ENCODE results near the gene APOBEC3G. TPM values are rescaled to one million over a fixed set of nuclear protein-coding genes. Genes with fewer than 3 reads are reported as not detected.

The APOBEC3G gene
- total and polyA plus RNA-seq, 2 of the 4 experiments (the other 2 are of a cell fraction): 5.3 to 7.0 TPM

- Histone ChIP-seq H3K36me3 (ENCODE audit: control insufficient read depth, insufficient read depth, low read length) (no peaks in the 10 kb centered on the region), H4K91ac (ENCODE audit: insufficient read depth, low read depth, low read length) (no peak overlapping the region), H3K23ac (ENCODE audit: low read depth, low read length) (no peak overlapping the region), H3K27me3 (ENCODE audit: control insufficient read depth, insufficient read depth, low read length) (no peaks in the 10 kb centered on the region), H3K9me3 (ENCODE audit: control insufficient read depth, insufficient read depth, low read length) (no peaks in the 10 kb centered on the region), H2BK120ac (ENCODE audit: low read depth, low read length) (no peak overlapping the region), H3K4me1 (ENCODE audit: control insufficient read depth, insufficient read depth, low read length) (peaks cover 2% of the 10 kb centered on the region), H3K18ac (ENCODE audit: low read depth, low read length) (no peak overlapping the region), H2BK20ac (ENCODE audit: low read depth, low read length) (no peak overlapping the region), H4K8ac (ENCODE audit: low read depth in 2 of 2, low read length in 2 of 2) (no peak overlapping the region), H3K9ac (ENCODE audit: low read depth, low read length) (no peak overlapping the region), H4K5ac (ENCODE audit: low read depth, low read length) (no peak overlapping the region), H3K79me1 (ENCODE audit: low read depth in 1 of 2, low read length in 2 of 2) (no peaks in the 10 kb centered on the region), H3K9me1 (ENCODE audit: insufficient read depth, low read length) (peaks cover 4% of the 10 kb centered on the region; the same call in 1 of the 2 replicates), H3K4me3 (ENCODE audit: insufficient read depth, low read depth, low read length) (no peak overlapping the region), H2AK5ac (ENCODE audit: low read depth, low read length) (no peak overlapping the region), H3K4me2 (ENCODE audit: low read depth, low read length) (no peak overlapping the region), H2AK9ac (replicated peaks; ENCODE audit: low read depth, low read length, poor library complexity) (no peak overlapping the region), H2BK5ac (ENCODE audit: low read depth, low read length, poor library complexity, severe bottlenecking) (no peak overlapping the region), H2BK15ac (ENCODE audit: low read depth, low read length) (no peak overlapping the region), H3K4ac (ENCODE audit: low read depth, low read length) (no peak overlapping the region), H3K27ac (ENCODE audit: insufficient read depth, low read length) (no peak overlapping the region), H4K20me1 (ENCODE audit: insufficient read depth, low read length) (no peaks in the 10 kb centered on the region), H3K14ac (replicated peaks; ENCODE audit: low read depth, low read length) (no peak overlapping the region), H3K56ac (ENCODE audit: extremely low read depth, insufficient read depth, low read length) (no peak overlapping the region), H2AFZ (replicated peaks; ENCODE audit: low read length, poor library complexity) (no peak overlapping the region)
- intact Hi-C loops (cut with micrococcal nuclease): no loop called here
- in situ Hi-C loops (cut with MboI; ENCODE audit: low sequenced_read_pairs): no loop called here
- no TSS peak for BruUV-seq (replicated peaks)
- no peak for ATAC-seq (ENCODE audit: low read depth)
- no peak for TF ChIP-seq RCOR1 (IDR thresholded peaks at IDR 0.05; ENCODE audit: insufficient replicate concordance, low read length)
- no peak for TF ChIP-seq ELK1 (IDR thresholded peaks at IDR 0.05; ENCODE audit: borderline replicate concordance, low read depth, low read length)
- no peak for TF ChIP-seq RFX5 (IDR thresholded peaks at IDR 0.05; ENCODE audit: low read depth, low read length)
- no peak for TF ChIP-seq BHLHE40 (IDR thresholded peaks at IDR 0.05; ENCODE audit: low read depth, low read length)
- no peak for TF ChIP-seq RAD21 (IDR thresholded peaks at IDR 0.05; ENCODE audit: low read length)
- TF ChIP-seq USF2 (IDR thresholded peaks at IDR 0.05; ENCODE audit: low read depth, low read length): no peak
- no peak for TF ChIP-seq CTCF (conservative IDR thresholded peaks at IDR 0.05; ENCODE audit: low read depth, low read length)
- no peak for TF ChIP-seq MXI1 (IDR thresholded peaks at IDR 0.05; ENCODE audit: borderline replicate concordance, low read depth, low read length)
- no peak for TF ChIP-seq MAFK (IDR thresholded peaks at IDR 0.05; ENCODE audit: low read depth, low read length)
- no peak for TF ChIP-seq NFE2L2 (IDR thresholded peaks at IDR 0.05; ENCODE audit: low read depth, low read length)
- TF ChIP-seq POLR2A (IDR thresholded peaks at IDR 0.05; ENCODE audit: low read depth, low read length): no peak
- 83% methylated on average over 3 of the region's 8 CpGs; no CpG with 5 or more reads in 1 of the 2 experiments for WGBS, 2 experiments (ENCODE audit: extremely low coverage in 2 of 2, insufficient read length in 1 of 2)
- no peak for DNase-seq
- dilution Hi-C loops (cut with HindIII; ENCODE audit: low sequenced_read_pairs, unreplicated experiment): no loop called here
- CTCF ChIA-PET: interaction anchor here (1.7 kb wide), 1 partner anchor 13 kb away, joined by 3 read pairs; no protein-coding TSS in a partner anchor
- POLR2A ChIA-PET (ENCODE audit: unreplicated experiment): no interaction called here
These were observed 59.2 kb downstream of the APOBEC3G start for GRCh38 chr22:39136317-39136716.
